Stimulated activated CD8-positive, alpha-beta memory T cell treated with anti-CD3 and anti-CD28 coated beads, Interleukin-12 subunit alpha, Interleukin-12 subunit beta, amount 100 ng/mL, for 24 hours (primary cell): ENCODE results near the gene GMDS.
"Not testable (repeated sequence)": the region's sequence is repeated elsewhere in the genome, so short reads cannot be mapped to it uniquely, and the experiment has no call there.

Experiments used
- DNase-seq: peaks from one replicate; pipeline ENCODE4 v3.0.0-alpha.2; 2020; ENCODE audit errors: extremely low read depth

GMDS gene

DNA sequence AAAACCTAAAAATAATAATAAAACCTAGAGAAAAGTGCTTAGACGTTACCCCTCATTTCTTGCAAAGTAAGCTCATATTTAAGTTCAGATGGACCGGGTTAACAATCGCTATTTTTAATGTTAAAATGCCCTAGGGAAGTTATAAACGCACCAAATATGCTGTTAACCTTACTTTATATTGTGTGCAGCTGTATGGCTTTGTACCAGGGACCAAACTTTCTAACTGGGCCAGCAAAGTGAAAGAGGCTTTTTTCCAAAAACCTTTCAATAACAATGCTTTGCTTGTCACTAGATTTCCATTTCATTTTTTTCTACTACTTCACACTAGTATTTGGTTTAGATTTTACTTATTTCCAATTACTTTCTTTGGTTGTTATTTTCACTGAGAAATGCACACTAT is 387.2 kb downstream of the GMDS start:
- DNase-seq, result no peak

DNA sequence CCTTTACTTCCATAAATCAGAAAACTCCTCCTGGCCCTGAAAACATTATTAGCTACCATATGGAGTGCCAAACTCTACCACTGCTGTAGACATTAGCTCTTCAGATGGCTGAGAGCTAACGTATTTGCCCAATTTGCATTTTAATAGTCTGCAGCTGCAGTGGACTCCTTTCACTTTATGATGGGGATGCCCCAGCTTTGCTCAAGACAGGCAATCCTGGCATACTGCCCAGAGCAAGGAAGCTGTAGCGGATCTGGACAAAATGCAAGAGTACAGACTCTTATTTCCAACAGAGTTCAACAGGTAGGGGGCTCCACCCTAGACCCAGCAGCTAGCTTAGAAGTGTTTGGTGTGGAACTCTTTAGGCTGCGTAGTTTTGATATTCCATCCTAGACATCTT is 389.0 kb downstream of the GMDS start:
- DNase-seq, result no peak

- no peak for DNase-seq
Measured at GRCh38 chr6:1855890-1856289, 389.5 kb downstream of the GMDS start.

GRCh38 chr6:1854296-1854695 is 391.1 kb downstream of the GMDS start:
- no peak for DNase-seq

DNA sequence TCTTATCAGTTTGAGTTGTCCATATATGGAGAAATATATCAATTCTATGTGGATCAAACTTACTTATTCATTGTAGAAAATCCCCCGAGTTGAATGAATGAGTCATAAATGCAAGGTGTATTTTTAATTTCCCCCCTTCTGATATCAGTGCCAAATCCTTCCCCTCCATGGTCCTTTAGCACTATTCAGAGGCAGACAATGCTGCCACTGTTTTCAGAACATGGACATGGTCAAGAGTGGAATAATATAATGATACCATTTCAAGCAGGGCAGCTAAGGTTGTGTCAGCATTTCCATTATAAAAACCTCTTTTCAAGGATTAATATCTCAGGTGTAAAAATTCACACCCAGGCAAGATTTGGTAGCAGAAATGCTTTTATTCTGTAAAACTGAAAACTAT is 391.6 kb downstream of the GMDS start:
- DNase-seq, result no peak

DNA sequence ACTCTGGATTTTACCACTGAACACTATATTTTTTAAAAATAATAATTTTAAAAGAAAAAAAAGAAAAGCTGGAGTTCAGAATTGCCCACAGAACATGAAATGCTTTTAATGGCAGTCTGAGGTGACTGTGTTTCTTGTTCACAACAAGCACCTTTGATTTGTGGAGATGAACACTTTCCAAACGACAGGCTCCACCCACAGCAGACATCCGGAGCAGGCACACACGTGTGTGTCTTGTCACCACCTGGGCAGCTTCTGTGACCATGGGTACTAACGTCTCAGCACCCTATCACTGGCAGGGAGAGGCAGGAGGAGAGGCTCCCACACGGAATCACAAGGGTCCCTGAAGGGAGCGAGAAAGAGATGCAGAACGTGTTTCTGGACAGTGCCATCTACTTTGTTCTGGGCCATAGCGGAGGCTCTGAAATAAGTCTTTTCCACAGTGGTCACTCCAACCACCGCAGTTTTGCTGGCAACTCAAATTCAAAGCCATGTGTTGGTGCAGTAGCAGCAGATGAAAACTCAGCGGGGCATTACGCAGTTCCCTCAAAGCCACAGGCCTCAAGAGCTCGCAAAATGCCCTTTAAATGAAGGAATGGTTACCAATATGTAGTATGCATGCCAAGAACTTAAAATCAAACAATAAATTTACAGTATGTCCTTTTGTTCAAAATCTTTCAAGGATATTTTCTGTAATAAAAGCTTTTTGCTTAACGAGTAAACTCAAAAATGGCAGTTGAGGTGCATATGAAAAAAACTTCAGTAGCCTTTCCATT is 393.5 kb downstream of the GMDS start:
- DNase-seq, result no peak

GRCh38 chr6:1850840-1851157 is 394.6 kb downstream of the GMDS start:
- DNase-seq, result no peak

- no peak for DNase-seq
Measured at GRCh38 chr6:1850121-1850839, 395.1 kb downstream of the GMDS start.

DNA sequence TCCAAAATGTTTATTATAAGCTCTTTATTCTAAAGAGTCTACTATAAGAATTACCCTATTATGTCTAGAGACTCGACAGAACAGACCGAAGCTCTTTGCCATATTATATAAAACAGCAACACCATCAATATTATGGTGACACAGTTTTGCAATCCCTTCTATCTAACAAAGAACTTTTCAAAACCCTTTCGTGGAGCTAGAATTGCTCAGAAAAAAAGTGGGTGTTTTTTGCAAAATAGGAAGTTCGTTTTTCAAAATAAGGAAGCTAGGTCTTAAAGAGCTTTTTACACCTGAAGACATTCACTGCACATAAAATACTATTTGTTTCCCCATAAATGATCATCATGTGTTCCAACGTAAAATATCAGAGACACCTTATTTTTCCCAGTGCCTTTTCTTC is 395.7 kb downstream of the GMDS start:
- DNase-seq, result no peak

DNA sequence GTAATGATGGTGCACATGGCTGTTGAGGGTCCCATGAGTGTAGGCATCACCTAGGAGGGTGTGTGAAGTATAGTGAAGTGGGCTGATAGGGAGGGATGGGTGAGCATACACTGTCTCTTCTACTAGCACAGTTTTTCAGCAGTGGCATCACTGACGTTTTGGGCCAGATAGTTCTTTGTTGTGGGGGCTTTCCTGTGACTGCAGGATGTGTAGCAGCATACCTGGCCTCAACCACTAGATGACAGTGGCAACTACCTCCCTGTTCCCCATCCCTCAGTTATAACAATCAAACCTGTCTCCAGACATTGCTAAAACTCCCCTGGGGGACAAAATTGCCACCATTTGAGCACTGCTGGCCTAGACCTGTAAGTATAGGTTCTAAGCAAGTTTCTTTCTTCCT is 396.7 kb downstream of the GMDS start:
- DNase-seq, result no peak

DNA sequence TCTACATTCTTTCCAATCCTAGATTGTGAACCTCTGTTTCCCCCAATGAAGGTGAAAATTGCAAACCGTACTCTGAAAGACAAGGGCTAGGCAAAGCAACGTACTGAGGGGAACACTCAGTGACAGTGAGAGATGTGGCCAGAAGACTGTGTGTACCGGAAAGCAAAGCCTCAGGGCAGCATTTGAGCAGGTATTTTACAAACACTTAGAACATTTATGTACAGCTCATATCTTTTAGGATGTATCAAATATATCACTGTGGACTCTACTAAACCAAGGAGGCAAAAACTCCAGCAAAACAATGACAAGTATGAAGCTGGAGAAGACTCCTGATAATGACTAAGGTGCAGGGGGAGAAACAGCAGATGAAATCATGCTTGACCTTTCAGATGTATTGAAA is 398.8 kb downstream of the GMDS start:
- DNase-seq, result no peak

GRCh38 chr6:1845543-1845942 is 399.9 kb downstream of the GMDS start:
- DNase-seq, result not testable (repeated sequence)

DNA sequence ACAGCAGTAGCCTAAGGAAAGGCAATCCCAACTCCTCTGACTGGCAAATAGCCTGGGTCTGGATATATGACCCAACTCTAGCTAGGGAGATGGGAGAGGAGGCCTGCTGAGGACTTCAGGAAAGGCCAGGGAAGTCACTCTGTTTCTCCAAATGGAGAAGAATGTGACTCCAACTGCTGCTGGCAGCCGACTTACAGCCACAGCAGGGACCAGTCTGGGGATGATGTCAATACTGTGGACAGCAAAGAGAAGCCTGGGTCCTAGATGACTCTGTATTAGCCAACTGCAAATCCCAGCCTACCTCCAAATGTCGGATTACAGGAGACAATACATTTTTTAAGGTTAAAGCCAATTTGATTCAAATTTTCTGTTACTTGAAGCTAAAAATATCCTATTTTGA is 403.1 kb downstream of the GMDS start:
- DNase-seq, result no peak

- DNase-seq, result no peak
Measured at GRCh38 chr6:1841136-1841535, 404.3 kb downstream of the GMDS start.

- no peak for DNase-seq
Measured at GRCh38 chr6:1840491-1841121, 404.8 kb downstream of the GMDS start.

DNA sequence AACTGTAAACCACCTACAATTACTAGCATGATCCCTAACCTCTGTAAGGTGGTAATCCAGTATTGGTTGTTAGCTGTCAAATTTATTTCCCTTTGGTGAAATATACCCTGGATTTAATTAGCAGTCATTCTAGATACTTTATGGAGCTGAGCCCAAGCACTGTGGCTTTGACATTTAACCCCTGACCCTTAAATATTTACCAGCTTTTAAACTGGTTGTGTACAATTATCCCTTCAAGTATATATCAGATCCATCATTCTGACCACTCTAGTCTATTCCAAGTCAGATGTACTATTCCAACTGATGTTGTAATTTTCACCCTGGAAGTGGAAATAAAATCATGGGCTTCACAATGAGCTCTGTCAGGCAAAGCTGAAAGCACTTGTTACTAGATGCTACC is 406.0 kb downstream of the GMDS start:
- no peak for DNase-seq

DNA sequence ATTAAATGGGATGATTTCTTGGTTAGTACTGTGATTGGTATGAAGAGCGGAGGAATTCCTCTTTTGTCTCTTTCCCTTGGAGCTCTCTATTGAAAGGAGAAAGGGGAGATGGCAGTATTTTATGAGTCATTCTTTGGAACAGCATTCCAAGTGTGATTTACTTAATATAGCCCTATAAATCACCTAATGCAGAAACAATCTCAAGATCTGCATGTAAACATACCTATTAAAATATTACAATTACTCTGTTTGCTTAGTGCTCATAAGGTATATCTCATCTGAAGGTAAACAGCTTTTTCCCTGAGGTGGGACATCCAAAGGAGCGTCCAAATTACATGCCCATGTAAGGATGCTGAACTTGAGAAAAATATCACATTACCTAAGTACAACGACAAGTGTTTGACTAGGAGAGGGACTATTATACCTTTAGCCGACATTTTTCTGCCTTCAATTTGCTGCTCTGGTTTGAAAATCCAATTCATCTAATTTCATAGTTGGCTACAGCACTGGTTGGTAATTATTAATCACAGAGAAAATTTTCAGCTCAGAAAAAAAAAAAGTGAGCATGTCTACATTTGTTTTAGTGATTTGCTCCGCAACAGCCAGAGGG is 406.7 kb downstream of the GMDS start:
- no peak for DNase-seq

- DNase-seq, result no peak
Measured at GRCh38 chr6:1837826-1838225, 407.6 kb downstream of the GMDS start.

DNA sequence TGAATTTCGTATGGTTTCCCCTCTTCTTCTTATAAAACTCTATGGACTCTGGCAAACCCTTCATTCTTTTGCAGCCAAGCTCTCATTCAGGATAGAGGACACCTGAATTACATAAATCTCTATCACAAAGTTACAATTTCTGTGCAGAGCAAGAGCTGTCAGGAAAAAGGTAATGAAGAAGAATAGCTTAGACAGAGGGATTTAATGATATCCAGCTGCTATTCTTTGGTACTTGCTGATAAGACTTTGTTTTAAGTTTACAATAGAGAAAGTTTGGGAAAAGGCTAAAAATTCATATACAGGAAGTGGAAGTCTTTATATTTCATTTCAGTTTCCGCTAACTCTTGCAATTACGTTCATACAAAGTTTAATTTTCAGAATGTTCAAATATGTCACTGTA is 408.7 kb downstream of the GMDS start:
- no peak for DNase-seq

GRCh38 chr6:1834646-1835516 is 410.5 kb downstream of the GMDS start:
- no peak for DNase-seq

DNA sequence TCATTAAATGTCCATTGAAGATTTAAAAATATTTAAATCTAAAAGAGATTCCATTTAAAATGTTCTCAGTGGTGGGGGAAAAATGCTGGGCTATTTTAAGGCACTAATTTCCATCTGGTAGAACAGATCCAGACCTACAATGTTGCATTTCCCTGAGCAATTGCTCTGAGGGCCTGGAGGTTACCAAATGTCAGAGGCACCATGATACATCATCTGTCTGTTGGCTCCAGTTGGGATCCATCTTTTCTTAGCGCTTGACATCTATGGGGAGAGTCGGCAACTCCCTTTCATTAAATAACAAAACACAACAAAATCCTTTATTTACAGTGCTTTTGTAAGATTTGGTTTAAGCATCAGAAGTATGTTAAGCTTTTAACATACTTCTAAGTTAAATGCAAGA is 411.2 kb downstream of the GMDS start:
- no peak for DNase-seq
